GM12878 (cell line): ENCODE data around the gene OXER1. TPM values are rescaled to one million over a fixed set of nuclear protein-coding genes. Genes with fewer than 3 reads are reported as not detected.

Experiments
- BRCA1 ChIP-seq: IDR thresholded peaks from 2 replicates; pipeline ENCODE4 v1.6.1; 2011; ENCODE audit warnings: low read depth, low read length, improper control_type of control experiment
- CEBPB ChIP-seq, 2 experiments: fragments of 150-350 bp in 1 of 2; IDR thresholded peaks; 2 replicates each; pipeline ENCODE4 v1.6.1; 2012 to 2014; ENCODE audit warnings: low read depth in 2 of 2, low read length in 2 of 2, borderline replicate concordance in 1 of 2, inconsistent platforms in 1 of 2
- FOXK2 ChIP-seq: fragments of 450-650 bp; IDR thresholded peaks from 2 replicates; pipeline ENCODE4 v1.6.1; 2017; ENCODE audit warnings: mild to moderate bottlenecking, moderate library complexity
- IKZF2 ChIP-seq, 2 experiments: fragments of 450-650 bp; IDR thresholded peaks; 2 replicates each; pipeline ENCODE4 v1.6.1; 2017; ENCODE audit warnings: mild to moderate bottlenecking in 2 of 2, moderate library complexity in 2 of 2
- KDM1A ChIP-seq: fragments of 200-600 bp; sonication (generic); IDR thresholded peaks from 2 replicates; pipeline ENCODE4 v1.6.1; 2016; ENCODE audit warnings: borderline replicate concordance
- POLR2AphosphoS2 ChIP-seq: IDR thresholded peaks from 2 replicates; pipeline ENCODE4 v1.6.1; 2011; ENCODE audit warnings: low read depth, mild to moderate bottlenecking, low read length, improper control_type of control experiment, moderate library complexity
- RELA ChIP-seq: fragments of 450-650 bp; IDR thresholded peaks from 2 replicates; pipeline ENCODE4 v1.8.0; 2014; ENCODE audit warnings: borderline replicate concordance; ENCODE audit not compliant: partially characterized antibody
- SMAD5 ChIP-seq: IDR thresholded peaks from 2 replicates; pipeline ENCODE4 v1.6.1; 2016; ENCODE audit warnings: antibody characterized with exemption, low read depth
- polyA plus RNA-seq, 11 experiments: library from polyadenylated mRNA; depleted of rRNA in 4 of 11; unstranded in 6 of 11; stranded (reverse) in 5 of 11; fragments of >200 nt; fragmentation: Nextera tagmentation in 4 of 11; fragmentation: Illumina TruSeq in 1 of 11; extraction: Ambion mirVana in 4 of 11; extraction: Trizol in 1 of 11; gene quantifications; 1 replicate in 1 of 11; 2 replicates in 10 of 11; pipeline versions ENCODE4 v1.2.1 to v1.2.3, GENCODE V29; 2011 to 2016; ENCODE audit warnings: inconsistent platforms in 2 of 11, missing spikeins in 2 of 11, low read depth in 1 of 11
- total RNA-seq, 4 experiments: library from RNA; depleted of rRNA in 3 of 4; stranded (reverse); fragments of >200 nt in 3 of 4; fragmentation: Illumina TruSeq in 1 of 4; extraction: Trizol in 1 of 4; gene quantifications; 2 replicates each; pipeline versions ENCODE4 v1.2.1 to v1.2.3, GENCODE V29; 2013 to 2021
- TF ChIP-seq, protein P1 (sequence below): fragments of 150-350 bp; IDR thresholded peaks from 2 replicates; pipeline ENCODE4 v1.6.1; 2016; ENCODE audit warnings: low read depth, low read length
- TF ChIP-seq, protein P2 (sequence below): IDR thresholded peaks from 2 replicates; pipeline ENCODE4 v1.6.1; 2012; ENCODE audit warnings: low read length, inconsistent platforms
- TF ChIP-seq, protein P3 (sequence below): IDR thresholded peaks from 2 replicates; pipeline ENCODE4 v1.6.1; 2011; ENCODE audit warnings: low read depth, mild to moderate bottlenecking, low read length, moderate library complexity, borderline replicate concordance; ENCODE audit errors: extremely low read depth
- TF ChIP-seq, protein P4 (sequence below): fragments of 450-650 bp; conservative IDR thresholded peaks from 2 replicates; pipeline ENCODE4 v1.6.1; 2017; ENCODE audit warnings: mild to moderate bottlenecking, moderate library complexity
- TF ChIP-seq, protein P5 (sequence below), 3 experiments: IDR thresholded peaks in 2 of 3; conservative IDR thresholded peaks in 1 of 3; 2 replicates each; pipeline ENCODE4 v1.5.1; 2011; ENCODE audit warnings: low read depth in 3 of 3, low read length in 3 of 3, mild to moderate bottlenecking in 3 of 3, control low read depth in 2 of 3, moderate library complexity in 2 of 3, inconsistent platforms in 1 of 3, mixed read lengths in 1 of 3; ENCODE audit not compliant: control insufficient read depth in 2 of 3, insufficient read depth in 1 of 3; ENCODE audit errors: extremely low read depth in 1 of 3
- TF ChIP-seq, protein P6 (sequence below): fragments of 450-650 bp; IDR thresholded peaks from 2 replicates; pipeline ENCODE4 v1.6.1; 2017; ENCODE audit warnings: mild to moderate bottlenecking, low read depth, inconsistent platforms; ENCODE audit not compliant: poor library complexity, severe bottlenecking
- TF ChIP-seq, protein P7 (sequence below): IDR thresholded peaks from 2 replicates; pipeline ENCODE4 v1.6.1; 2011; ENCODE audit warnings: borderline replicate concordance, low read depth, mild to moderate bottlenecking, moderate library complexity, mixed read lengths, low read length; ENCODE audit not compliant: insufficient read depth; ENCODE audit errors: extremely low read length

The OXER1 gene
- total and polyA plus RNA-seq, 10 of the 15 experiments (the other 5 are each of a cell fraction or from before 2014, with no cell fraction given), result 0.11 to 8.6 (median 3.3) TPM

DNA sequence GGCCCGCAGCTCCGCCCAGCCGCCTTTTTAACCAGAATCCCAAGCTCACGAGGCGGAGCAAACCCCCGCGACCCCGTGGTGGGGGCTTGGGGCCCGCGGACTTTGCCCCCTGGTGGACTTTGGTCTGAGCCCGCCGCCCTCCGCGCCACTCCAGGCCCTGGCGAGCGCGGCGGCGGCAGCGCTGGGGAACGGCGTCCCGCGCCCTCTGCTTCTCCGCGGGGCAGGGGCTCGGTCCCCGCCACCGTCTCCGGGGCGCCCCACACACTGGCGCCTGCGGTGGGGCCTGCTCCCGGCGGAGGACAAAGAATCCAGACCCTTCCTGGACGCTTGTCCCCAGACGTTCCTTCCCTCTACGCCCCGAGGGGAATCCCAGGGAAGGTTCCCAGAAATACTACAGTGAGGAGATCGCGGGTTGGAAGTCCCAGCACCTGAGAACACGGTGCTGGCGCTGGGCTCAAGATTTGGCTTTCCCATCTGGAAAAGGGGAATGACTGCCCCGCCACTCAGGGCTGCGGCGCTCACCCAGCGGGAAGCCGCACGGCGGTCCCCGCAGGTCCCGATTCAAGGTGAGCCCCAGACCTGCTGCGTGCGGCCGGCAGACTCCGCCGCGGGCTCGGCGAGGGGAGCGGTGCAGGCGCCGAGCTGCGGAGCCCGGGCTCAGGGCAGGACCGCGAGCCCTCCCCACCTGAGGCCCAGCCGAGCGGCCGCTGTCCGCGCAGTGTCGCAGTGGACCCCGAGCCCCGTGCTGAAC is 28.8 kb upstream of the OXER1 start, which contains the start of gene HAAO (continued):
- TF ChIP-seq, protein P1, sequence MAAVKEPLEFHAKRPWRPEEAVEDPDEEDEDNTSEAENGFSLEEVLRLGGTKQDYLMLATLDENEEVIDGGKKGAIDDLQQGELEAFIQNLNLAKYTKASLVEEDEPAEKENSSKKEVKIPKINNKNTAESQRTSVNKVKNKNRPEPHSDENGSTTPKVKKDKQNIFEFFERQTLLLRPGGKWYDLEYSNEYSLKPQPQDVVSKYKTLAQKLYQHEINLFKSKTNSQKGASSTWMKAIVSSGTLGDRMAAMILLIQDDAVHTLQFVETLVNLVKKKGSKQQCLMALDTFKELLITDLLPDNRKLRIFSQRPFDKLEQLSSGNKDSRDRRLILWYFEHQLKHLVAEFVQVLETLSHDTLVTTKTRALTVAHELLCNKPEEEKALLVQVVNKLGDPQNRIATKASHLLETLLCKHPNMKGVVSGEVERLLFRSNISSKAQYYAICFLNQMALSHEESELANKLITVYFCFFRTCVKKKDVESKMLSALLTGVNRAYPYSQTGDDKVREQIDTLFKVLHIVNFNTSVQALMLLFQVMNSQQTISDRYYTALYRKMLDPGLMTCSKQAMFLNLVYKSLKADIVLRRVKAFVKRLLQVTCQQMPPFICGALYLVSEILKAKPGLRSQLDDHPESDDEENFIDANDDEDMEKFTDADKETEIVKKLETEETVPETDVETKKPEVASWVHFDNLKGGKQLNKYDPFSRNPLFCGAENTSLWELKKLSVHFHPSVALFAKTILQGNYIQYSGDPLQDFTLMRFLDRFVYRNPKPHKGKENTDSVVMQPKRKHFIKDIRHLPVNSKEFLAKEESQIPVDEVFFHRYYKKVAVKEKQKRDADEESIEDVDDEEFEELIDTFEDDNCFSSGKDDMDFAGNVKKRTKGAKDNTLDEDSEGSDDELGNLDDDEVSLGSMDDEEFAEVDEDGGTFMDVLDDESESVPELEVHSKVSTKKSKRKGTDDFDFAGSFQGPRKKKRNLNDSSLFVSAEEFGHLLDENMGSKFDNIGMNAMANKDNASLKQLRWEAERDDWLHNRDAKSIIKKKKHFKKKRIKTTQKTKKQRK, result no peak
- TF ChIP-seq, protein P2, sequence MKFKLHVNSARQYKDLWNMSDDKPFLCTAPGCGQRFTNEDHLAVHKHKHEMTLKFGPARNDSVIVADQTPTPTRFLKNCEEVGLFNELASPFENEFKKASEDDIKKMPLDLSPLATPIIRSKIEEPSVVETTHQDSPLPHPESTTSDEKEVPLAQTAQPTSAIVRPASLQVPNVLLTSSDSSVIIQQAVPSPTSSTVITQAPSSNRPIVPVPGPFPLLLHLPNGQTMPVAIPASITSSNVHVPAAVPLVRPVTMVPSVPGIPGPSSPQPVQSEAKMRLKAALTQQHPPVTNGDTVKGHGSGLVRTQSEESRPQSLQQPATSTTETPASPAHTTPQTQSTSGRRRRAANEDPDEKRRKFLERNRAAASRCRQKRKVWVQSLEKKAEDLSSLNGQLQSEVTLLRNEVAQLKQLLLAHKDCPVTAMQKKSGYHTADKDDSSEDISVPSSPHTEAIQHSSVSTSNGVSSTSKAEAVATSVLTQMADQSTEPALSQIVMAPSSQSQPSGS, result no peak
- TF ChIP-seq, protein P3, sequence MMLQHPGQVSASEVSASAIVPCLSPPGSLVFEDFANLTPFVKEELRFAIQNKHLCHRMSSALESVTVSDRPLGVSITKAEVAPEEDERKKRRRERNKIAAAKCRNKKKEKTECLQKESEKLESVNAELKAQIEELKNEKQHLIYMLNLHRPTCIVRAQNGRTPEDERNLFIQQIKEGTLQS, result no peak
- TF ChIP-seq CEBPB (IDR thresholded peaks at IDR 0.05; ENCODE audit: borderline replicate concordance in 1 of 2, low read depth in 2 of 2, low read length in 2 of 2), result no peak
- no peak for TF ChIP-seq KDM1A
- TF ChIP-seq, protein P4, sequence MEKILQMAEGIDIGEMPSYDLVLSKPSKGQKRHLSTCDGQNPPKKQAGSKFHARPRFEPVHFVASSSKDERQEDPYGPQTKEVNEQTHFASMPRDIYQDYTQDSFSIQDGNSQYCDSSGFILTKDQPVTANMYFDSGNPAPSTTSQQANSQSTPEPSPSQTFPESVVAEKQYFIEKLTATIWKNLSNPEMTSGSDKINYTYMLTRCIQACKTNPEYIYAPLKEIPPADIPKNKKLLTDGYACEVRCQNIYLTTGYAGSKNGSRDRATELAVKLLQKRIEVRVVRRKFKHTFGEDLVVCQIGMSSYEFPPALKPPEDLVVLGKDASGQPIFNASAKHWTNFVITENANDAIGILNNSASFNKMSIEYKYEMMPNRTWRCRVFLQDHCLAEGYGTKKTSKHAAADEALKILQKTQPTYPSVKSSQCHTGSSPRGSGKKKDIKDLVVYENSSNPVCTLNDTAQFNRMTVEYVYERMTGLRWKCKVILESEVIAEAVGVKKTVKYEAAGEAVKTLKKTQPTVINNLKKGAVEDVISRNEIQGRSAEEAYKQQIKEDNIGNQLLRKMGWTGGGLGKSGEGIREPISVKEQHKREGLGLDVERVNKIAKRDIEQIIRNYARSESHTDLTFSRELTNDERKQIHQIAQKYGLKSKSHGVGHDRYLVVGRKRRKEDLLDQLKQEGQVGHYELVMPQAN, result peak; percentile 72
- TF ChIP-seq RELA, result no peak
- TF ChIP-seq, protein P5, sequence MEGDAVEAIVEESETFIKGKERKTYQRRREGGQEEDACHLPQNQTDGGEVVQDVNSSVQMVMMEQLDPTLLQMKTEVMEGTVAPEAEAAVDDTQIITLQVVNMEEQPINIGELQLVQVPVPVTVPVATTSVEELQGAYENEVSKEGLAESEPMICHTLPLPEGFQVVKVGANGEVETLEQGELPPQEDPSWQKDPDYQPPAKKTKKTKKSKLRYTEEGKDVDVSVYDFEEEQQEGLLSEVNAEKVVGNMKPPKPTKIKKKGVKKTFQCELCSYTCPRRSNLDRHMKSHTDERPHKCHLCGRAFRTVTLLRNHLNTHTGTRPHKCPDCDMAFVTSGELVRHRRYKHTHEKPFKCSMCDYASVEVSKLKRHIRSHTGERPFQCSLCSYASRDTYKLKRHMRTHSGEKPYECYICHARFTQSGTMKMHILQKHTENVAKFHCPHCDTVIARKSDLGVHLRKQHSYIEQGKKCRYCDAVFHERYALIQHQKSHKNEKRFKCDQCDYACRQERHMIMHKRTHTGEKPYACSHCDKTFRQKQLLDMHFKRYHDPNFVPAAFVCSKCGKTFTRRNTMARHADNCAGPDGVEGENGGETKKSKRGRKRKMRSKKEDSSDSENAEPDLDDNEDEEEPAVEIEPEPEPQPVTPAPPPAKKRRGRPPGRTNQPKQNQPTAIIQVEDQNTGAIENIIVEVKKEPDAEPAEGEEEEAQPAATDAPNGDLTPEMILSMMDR (IDR thresholded peaks at IDR 0.05 in 2 of 3, conservative IDR thresholded peaks at IDR 0.05 in 1 of 3; ENCODE audit: control insufficient read depth in 2 of 3, extremely low read depth in 1 of 3, insufficient read depth in 1 of 3, low read depth in 3 of 3, low read length in 3 of 3), result peak; percentile 9 to 27 (median 12); a peak in 1 of 6 replicates
- TF ChIP-seq, protein P6, sequence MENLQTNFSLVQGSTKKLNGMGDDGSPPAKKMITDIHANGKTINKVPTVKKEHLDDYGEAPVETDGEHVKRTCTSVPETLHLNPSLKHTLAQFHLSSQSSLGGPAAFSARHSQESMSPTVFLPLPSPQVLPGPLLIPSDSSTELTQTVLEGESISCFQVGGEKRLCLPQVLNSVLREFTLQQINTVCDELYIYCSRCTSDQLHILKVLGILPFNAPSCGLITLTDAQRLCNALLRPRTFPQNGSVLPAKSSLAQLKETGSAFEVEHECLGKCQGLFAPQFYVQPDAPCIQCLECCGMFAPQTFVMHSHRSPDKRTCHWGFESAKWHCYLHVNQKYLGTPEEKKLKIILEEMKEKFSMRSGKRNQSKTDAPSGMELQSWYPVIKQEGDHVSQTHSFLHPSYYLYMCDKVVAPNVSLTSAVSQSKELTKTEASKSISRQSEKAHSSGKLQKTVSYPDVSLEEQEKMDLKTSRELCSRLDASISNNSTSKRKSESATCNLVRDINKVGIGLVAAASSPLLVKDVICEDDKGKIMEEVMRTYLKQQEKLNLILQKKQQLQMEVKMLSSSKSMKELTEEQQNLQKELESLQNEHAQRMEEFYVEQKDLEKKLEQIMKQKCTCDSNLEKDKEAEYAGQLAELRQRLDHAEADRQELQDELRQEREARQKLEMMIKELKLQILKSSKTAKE, result no peak
- no peak for TF ChIP-seq BRCA1
- TF ChIP-seq, protein P7, sequence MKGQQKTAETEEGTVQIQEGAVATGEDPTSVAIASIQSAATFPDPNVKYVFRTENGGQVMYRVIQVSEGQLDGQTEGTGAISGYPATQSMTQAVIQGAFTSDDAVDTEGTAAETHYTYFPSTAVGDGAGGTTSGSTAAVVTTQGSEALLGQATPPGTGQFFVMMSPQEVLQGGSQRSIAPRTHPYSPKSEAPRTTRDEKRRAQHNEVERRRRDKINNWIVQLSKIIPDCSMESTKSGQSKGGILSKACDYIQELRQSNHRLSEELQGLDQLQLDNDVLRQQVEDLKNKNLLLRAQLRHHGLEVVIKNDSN, result no peak
- TF ChIP-seq IKZF2 (IDR thresholded peaks at IDR 0.05), result peak in 1 of 2 experiments; percentile 46; a peak in 2 of 4 replicates
- no peak for TF ChIP-seq FOXK2
- no peak; the same call in 1 of the 2 replicates for TF ChIP-seq POLR2AphosphoS2
- 0 out of 2 replicates have a peak, but pooled peaks have one; percentile 42 for TF ChIP-seq SMAD5
